ENCODE results near the gene CHID1.

Gene CHID1

GRCh38 chr11:910589-911030, at the start of gene CHID1:
TSS of gene CHID1 (minus strand) at chr11:910810. CDS start at chr11:904816, 5,994 bp downstream.
- in situ Hi-C loops (cut with MboI; ENCODE audit: low pct_unique_long_range_greater_than_20kb, low sequenced_read_pairs, unreplicated experiment), result no loop called here
- DNase-seq (ENCODE audit: low spot score), result peak; percentile 100
- TF ChIP-seq CTCF (IDR thresholded peaks at IDR 0.05; ENCODE audit: extremely low read depth, insufficient read depth, missing control alignments), result no peak

GRCh38 chr11:959608-960007, 49.0 kb upstream of the CHID1 start:
- in situ Hi-C loops (cut with MboI; ENCODE audit: low pct_unique_long_range_greater_than_20kb, low sequenced_read_pairs, unreplicated experiment), result no loop called here
- DNase-seq (ENCODE audit: low spot score), result no peak
- TF ChIP-seq CTCF (IDR thresholded peaks at IDR 0.05; ENCODE audit: extremely low read depth, insufficient read depth, missing control alignments), result no peak

- no peak for TF ChIP-seq CTCF (IDR thresholded peaks at IDR 0.05; ENCODE audit: extremely low read depth, insufficient read depth, missing control alignments)
- in situ Hi-C loops (cut with MboI; ENCODE audit: low pct_unique_long_range_greater_than_20kb, low sequenced_read_pairs, unreplicated experiment), result no loop called here
- DNase-seq (ENCODE audit: low spot score), result no peak
These were observed 48.4 kb upstream of the CHID1 start for GRCh38 chr11:959027-959426.

GRCh38 chr11:958101-958500, 47.5 kb upstream of the CHID1 start:
- DNase-seq (ENCODE audit: low spot score), result no peak
- in situ Hi-C loops (cut with MboI; ENCODE audit: low pct_unique_long_range_greater_than_20kb, low sequenced_read_pairs, unreplicated experiment), result no loop called here
- TF ChIP-seq CTCF (IDR thresholded peaks at IDR 0.05; ENCODE audit: extremely low read depth, insufficient read depth, missing control alignments), result no peak

GRCh38 chr11:957212-957920, 46.8 kb upstream of the CHID1 start:
- no peak for TF ChIP-seq CTCF (IDR thresholded peaks at IDR 0.05; ENCODE audit: extremely low read depth, insufficient read depth, missing control alignments)
- in situ Hi-C loops (cut with MboI; ENCODE audit: low pct_unique_long_range_greater_than_20kb, low sequenced_read_pairs, unreplicated experiment), result no loop called here
- DNase-seq (ENCODE audit: low spot score), result no peak

- DNase-seq (ENCODE audit: low spot score), result no peak
- TF ChIP-seq CTCF (IDR thresholded peaks at IDR 0.05; ENCODE audit: extremely low read depth, insufficient read depth, missing control alignments), result no peak
- in situ Hi-C loops (cut with MboI; ENCODE audit: low pct_unique_long_range_greater_than_20kb, low sequenced_read_pairs, unreplicated experiment), result no loop called here
These were observed 44.8 kb upstream of the CHID1 start for GRCh38 chr11:955154-956063.

All from GM13977 (cell line).